Fibroblast of villous mesenchyme (primary cell): ENCODE data around the gene ARAP1. TPM values are rescaled to one million over a fixed set of nuclear protein-coding genes. Genes with fewer than 3 reads are reported as not detected.

Experiments
- DNase-seq: peaks from one replicate; pipeline ENCODE4 v3.0.0-alpha.2; 2010; ENCODE audit warnings: low read depth
- H3K4me3 ChIP-seq: 2 replicates; pipeline ENCODE4 v1.5.1; 2011; ENCODE audit warnings: low read depth, mild to moderate bottlenecking, low read length
- total RNA-seq: library from RNA; depleted of rRNA; stranded (reverse); fragments of >200 nt; gene quantifications from 2 replicates; pipeline ENCODE4 v1.2.3, GENCODE V29; 2012
- TF ChIP-seq, protein P1 (sequence below): IDR thresholded peaks from 2 replicates; pipeline ENCODE4 v1.5.1; 2012; ENCODE audit warnings: low read depth, mild to moderate bottlenecking, low read length; ENCODE audit not compliant: insufficient read depth

The ARAP1 gene
- total RNA-seq, 1 donor = 73.0 TPM

GRCh38 chr11:72726266-72727220, 25.7 kb downstream of the ARAP1 start:
- no peak for DNase-seq
- TF ChIP-seq, protein P1, sequence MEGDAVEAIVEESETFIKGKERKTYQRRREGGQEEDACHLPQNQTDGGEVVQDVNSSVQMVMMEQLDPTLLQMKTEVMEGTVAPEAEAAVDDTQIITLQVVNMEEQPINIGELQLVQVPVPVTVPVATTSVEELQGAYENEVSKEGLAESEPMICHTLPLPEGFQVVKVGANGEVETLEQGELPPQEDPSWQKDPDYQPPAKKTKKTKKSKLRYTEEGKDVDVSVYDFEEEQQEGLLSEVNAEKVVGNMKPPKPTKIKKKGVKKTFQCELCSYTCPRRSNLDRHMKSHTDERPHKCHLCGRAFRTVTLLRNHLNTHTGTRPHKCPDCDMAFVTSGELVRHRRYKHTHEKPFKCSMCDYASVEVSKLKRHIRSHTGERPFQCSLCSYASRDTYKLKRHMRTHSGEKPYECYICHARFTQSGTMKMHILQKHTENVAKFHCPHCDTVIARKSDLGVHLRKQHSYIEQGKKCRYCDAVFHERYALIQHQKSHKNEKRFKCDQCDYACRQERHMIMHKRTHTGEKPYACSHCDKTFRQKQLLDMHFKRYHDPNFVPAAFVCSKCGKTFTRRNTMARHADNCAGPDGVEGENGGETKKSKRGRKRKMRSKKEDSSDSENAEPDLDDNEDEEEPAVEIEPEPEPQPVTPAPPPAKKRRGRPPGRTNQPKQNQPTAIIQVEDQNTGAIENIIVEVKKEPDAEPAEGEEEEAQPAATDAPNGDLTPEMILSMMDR = no peak
- no peak overlapping the region for H3K4me3 ChIP-seq

GRCh38 chr11:72725724-72726028, 26.5 kb downstream of the ARAP1 start:
- DNase-seq = no peak
- TF ChIP-seq, protein P1 = no peak
- no peak overlapping the region for H3K4me3 ChIP-seq

DNA sequence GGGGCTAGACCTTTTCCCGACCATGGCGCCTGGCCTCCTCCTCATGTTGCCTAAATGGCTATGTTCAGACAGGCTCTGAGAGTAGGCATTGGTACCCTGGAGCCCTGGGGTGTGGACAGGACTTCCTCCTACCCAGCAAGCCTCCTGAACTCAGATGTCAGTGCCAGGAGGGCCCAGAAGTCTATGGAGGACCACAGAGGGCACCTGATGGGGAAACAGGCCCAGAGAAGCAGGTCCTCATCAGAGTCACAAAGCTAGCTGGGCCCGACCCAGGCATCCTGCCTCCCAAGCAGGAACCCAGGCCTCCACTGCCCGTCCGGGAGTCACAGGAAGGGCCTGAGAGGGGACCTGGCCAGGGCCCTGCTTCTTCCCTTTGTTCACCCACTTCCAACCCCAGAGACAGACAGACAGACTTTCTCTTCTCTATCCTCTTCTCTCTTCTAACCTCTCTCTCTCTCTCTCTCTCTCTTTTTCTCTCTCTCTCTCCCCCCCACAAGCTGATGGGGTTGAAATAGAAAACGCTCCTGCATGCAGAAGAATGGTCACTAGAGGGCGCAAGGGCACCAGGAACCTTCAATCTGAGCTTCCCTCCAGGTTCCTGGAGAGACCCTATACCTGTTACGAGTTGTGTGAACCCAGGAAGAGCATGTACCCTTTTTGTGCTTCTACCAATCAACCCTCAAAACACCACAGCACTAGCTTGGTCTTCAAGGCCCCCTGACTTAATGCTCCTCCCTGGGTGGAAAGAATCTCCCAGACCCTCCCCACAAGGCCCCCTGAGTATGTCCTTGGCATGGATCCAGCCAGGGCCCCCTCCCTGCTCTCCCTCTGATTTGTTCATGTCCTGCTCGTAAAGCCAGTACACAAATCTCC, 27.1 kb downstream of the ARAP1 start:
- peak; percentile 85 for DNase-seq
- TF ChIP-seq, protein P1 = peak; percentile 89
- no peak overlapping the region for H3K4me3 ChIP-seq

- no peak for DNase-seq
- TF ChIP-seq, protein P1 = no peak
- no peak overlapping the region for H3K4me3 ChIP-seq
These were observed 28.1 kb downstream of the ARAP1 start for GRCh38 chr11:72724021-72724551.

DNA sequence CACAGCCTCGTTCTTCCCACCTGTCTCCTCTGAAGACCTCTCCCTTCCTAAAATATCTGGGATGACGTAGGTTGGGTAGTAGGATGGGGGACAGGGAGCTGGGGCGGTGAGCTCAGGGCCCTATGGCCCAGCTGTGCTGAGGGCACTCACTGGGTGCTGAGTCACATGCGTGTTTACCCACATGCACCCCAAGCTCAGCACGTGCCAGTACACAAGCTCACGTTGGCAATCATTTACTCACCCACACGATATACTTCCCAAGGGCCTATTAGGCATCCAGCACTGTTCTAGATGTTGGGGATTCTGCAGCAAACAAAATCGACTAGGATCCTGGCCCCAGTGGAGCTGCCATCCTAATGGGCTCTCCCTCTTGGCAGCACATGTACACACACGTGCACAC, 28.7 kb downstream of the ARAP1 start:
- TF ChIP-seq, protein P1 = no peak
- no peak for DNase-seq
- no peak overlapping the region for H3K4me3 ChIP-seq

GRCh38 chr11:72722050-72722748, 30.0 kb downstream of the ARAP1 start:
- TF ChIP-seq, protein P1 = no peak
- peak; percentile 93 for DNase-seq
- peak overlapping the region; percentile 61 for H3K4me3 ChIP-seq
